Measurements from ENCODE around the gene CSN2. TPM values are rescaled to one million over a fixed set of nuclear protein-coding genes. Genes with fewer than 3 reads are reported as not detected.

The CSN2 gene
- polyA plus RNA-seq, 1 donor (not counting 4 experiments of a cell fraction or from before 2014, with no cell fraction given) = not detected

DNA sequence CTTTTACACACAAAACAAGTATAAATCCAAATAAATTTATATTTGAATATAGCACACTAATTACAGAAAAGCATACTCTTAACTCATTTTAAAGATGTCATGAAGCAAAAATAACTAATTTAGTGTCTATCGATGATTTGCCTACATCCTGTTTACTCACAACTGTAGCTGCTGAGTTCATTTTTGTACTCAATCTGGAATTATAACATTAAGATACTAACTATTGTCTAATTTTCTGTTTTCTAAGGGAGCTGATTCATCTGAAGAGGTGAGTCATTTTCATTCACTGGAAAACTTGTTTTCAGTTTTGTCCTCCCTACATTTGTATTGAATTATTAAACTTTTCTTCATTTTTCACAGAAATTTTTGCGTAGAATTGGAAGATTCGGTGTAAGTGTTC lies 33.9 kb upstream of the CSN2 start:
- DNase-seq (ENCODE audit: low read depth, low spot score) (no peak), FAIRE-seq (no peak)
- Histone ChIP-seq H3K9ac (ENCODE audit: control insufficient read depth, extremely low read depth, insufficient read depth, low read length) (no peak overlapping the region), H3K79me2 (ENCODE audit: control insufficient read depth, insufficient read depth, low read length) (no peaks in the 10 kb centered on the region), H2AFZ (ENCODE audit: control insufficient read depth, low read length) (no peak overlapping the region), H4K20me1 (ENCODE audit: control insufficient read depth, extremely low read depth, insufficient read depth, low read length) (no peaks in the 10 kb centered on the region), H3K27me3 (ENCODE audit: control insufficient read depth, extremely low read depth, insufficient read depth, low read length) (no peaks in the 10 kb centered on the region), H3K36me3 (ENCODE audit: control insufficient read depth in 2 of 2, extremely low read depth in 1 of 2, insufficient read depth in 2 of 2, low read length in 2 of 2) (no peaks in the 10 kb centered on the region), H3K4me1 (ENCODE audit: control insufficient read depth, extremely low read depth, insufficient read depth, low read length) (no peaks in the 10 kb centered on the region), H3K9me3 (ENCODE audit: control insufficient read depth, low read depth, low read length) (no peaks in the 10 kb centered on the region), H3K27ac (ENCODE audit: control insufficient read depth, insufficient read depth, low read length) (no peak overlapping the region), H3K4me3 (ENCODE audit: control insufficient read depth in 2 of 3, extremely low read depth in 1 of 3, insufficient read depth in 2 of 3, low read depth in 1 of 3, low read length in 3 of 3) (no peak overlapping the region), H3K9me1 (ENCODE audit: control insufficient read depth, extremely low read depth, insufficient read depth, low read length) (no peaks in the 10 kb centered on the region), H3K4me2 (ENCODE audit: control insufficient read depth, extremely low read depth, insufficient read depth, low read depth, low read length) (no peak overlapping the region)
- dilution Hi-C loops (cut with MboI; ENCODE audit: extremely low pct_ligation_motif_present, low sequenced_read_pairs) = no loop called here
- TF ChIP-seq EZH2 (IDR thresholded peaks at IDR 0.05; ENCODE audit: low read length) = no peak
- TF ChIP-seq, protein P1, sequence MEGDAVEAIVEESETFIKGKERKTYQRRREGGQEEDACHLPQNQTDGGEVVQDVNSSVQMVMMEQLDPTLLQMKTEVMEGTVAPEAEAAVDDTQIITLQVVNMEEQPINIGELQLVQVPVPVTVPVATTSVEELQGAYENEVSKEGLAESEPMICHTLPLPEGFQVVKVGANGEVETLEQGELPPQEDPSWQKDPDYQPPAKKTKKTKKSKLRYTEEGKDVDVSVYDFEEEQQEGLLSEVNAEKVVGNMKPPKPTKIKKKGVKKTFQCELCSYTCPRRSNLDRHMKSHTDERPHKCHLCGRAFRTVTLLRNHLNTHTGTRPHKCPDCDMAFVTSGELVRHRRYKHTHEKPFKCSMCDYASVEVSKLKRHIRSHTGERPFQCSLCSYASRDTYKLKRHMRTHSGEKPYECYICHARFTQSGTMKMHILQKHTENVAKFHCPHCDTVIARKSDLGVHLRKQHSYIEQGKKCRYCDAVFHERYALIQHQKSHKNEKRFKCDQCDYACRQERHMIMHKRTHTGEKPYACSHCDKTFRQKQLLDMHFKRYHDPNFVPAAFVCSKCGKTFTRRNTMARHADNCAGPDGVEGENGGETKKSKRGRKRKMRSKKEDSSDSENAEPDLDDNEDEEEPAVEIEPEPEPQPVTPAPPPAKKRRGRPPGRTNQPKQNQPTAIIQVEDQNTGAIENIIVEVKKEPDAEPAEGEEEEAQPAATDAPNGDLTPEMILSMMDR (optimal IDR thresholded peaks at IDR 0.05 in 1 of 3, IDR thresholded peaks at IDR 0.05 in 1 of 3, conservative IDR thresholded peaks at IDR 0.05 in 1 of 3; ENCODE audit: extremely low read depth in 1 of 3, insufficient read depth in 2 of 3, low read length in 3 of 3) = no peak

DNA sequence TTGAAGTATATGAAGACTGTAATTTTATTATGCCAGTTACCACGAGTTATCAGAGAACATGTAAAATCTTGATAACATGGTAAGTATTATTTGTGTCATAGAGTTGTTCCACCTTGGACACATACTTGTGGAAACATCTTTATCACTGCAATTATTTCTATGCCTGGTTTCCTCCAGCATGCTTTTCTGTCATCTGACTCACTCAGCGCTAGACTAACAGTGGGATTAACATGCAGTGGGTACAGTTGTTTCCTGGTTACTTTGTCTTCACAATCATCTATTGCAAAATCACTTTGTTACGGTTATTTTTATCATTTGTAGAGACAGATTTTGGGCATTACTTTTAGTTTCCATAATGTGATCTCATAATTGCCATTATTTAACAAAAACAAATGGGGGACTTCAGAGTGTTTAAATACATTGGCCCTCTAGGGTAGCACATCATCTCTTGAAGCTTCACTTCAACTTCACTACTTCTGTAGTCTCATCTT lies 30.0 kb upstream of the CSN2 start, which contains the start of gene STATH:
STATH (plus strand) TSS at position 441 of the 491 bp plus-strand sequence. CDS start 2,472 bp downstream, outside the sequence.
- no peak for DNase-seq (ENCODE audit: low read depth, low spot score)
- H3K79me2 ChIP-seq (ENCODE audit: control insufficient read depth, insufficient read depth, low read length) = no peaks in the 10 kb centered on the region
- no peaks in the 10 kb centered on the region for H3K36me3 ChIP-seq (ENCODE audit: control insufficient read depth in 2 of 2, extremely low read depth in 1 of 2, insufficient read depth in 2 of 2, low read length in 2 of 2)
- H4K20me1 ChIP-seq (ENCODE audit: control insufficient read depth, extremely low read depth, insufficient read depth, low read length) = no peaks in the 10 kb centered on the region
- no peaks in the 10 kb centered on the region for H3K4me1 ChIP-seq (ENCODE audit: control insufficient read depth, extremely low read depth, insufficient read depth, low read length)
- H3K4me3 ChIP-seq (ENCODE audit: control insufficient read depth in 2 of 3, extremely low read depth in 1 of 3, insufficient read depth in 2 of 3, low read depth in 1 of 3, low read length in 3 of 3) = no peak within 1 kb of the TSS
- TF ChIP-seq, protein P1 (optimal IDR thresholded peaks at IDR 0.05 in 1 of 3, IDR thresholded peaks at IDR 0.05 in 1 of 3, conservative IDR thresholded peaks at IDR 0.05 in 1 of 3; ENCODE audit: extremely low read depth in 1 of 3, insufficient read depth in 2 of 3, low read length in 3 of 3) = no peak
- no peak for TF ChIP-seq EZH2 (IDR thresholded peaks at IDR 0.05; ENCODE audit: low read length)
- no peak within 1 kb of the TSS for H2AFZ ChIP-seq (ENCODE audit: control insufficient read depth, low read length)
- no peak within 1 kb of the TSS for H3K4me2 ChIP-seq (ENCODE audit: control insufficient read depth, extremely low read depth, insufficient read depth, low read depth, low read length)
- no peak for FAIRE-seq
- H3K9me3 ChIP-seq (ENCODE audit: control insufficient read depth, low read depth, low read length) = no peaks in the 10 kb centered on the region
- H3K9ac ChIP-seq (ENCODE audit: control insufficient read depth, extremely low read depth, insufficient read depth, low read length) = no peak within 1 kb of the TSS
- no peak within 1 kb of the TSS for H3K27ac ChIP-seq (ENCODE audit: control insufficient read depth, insufficient read depth, low read length)
- no peaks in the 10 kb centered on the region for H3K27me3 ChIP-seq (ENCODE audit: control insufficient read depth, extremely low read depth, insufficient read depth, low read length)
- H3K9me1 ChIP-seq (ENCODE audit: control insufficient read depth, extremely low read depth, insufficient read depth, low read length) = no peaks in the 10 kb centered on the region
- dilution Hi-C loops (cut with MboI; ENCODE audit: extremely low pct_ligation_motif_present, low sequenced_read_pairs) = no loop called here

Data from keratinocyte (primary cell).